ENCODE results near the gene SLC25A47.
"Not testable (repeated sequence)": the region's sequence is repeated elsewhere in the genome, so short reads cannot be mapped to it uniquely, and the experiment has no call there.

The SLC25A47 gene, protein sequence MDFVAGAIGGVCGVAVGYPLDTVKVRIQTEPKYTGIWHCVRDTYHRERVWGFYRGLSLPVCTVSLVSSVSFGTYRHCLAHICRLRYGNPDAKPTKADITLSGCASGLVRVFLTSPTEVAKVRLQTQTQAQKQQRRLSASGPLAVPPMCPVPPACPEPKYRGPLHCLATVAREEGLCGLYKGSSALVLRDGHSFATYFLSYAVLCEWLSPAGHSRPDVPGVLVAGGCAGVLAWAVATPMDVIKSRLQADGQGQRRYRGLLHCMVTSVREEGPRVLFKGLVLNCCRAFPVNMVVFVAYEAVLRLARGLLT
- total RNA-seq, result 0 reads per million in 3 experiments

GRCh38 chr14:100323121-100323941 lies at the start of gene SLC25A47:
Gene SLC25A47, plus strand, starts transcription at chr14:100323339. Its CDS starts 76 bp downstream, at chr14:100323415.
- DNase-seq, result no peak

GRCh38 chr14:100274250-100274649 lies 48.9 kb upstream of the SLC25A47 start:
- DNase-seq, result no peak

DNA sequence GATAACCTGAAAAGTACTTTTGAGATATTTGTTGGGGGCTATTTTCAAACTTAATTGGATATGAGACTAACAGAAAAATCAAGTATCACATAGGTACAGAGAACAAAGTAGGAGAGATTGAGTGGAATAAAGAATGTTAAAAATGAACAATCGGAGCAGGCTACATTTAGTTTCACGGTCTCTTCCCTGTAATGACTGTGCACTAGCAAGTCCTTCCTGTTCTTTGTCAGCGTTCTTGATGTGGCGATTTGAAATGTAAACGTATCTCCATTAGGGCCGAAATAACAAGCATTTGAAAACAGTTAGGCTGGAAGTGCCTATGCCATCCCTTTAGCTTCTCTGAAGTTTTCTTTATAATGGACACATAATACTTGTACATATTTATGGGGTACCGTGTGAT lies 47.9 kb upstream of the SLC25A47 start:
- DNase-seq, result no peak

GRCh38 chr14:100278702-100279101 lies 44.4 kb upstream of the SLC25A47 start:
- no peak for DNase-seq

GRCh38 chr14:100279133-100279532 lies 44.0 kb upstream of the SLC25A47 start:
- DNase-seq, result no peak

DNA sequence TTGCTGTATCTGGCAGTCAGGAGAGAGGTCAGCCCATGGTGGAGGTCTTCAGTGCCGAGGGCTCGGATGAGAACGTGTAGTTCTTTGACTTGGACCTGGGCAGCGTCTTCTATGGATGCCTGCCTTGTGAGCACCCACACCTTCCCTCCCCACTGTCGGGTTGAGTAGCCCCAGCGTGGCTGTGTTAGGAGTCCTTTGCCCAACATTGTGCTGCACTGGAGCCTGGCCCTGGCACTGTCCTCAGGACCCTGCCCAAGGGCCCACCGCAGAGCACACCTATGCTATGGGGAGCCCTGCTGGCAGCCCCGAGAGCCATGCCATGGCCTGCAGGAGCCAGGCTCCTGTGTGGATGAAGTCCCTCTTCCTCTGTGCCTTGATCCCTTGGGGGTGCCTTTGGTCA lies 43.6 kb upstream of the SLC25A47 start:
- DNase-seq, result no peak

DNA sequence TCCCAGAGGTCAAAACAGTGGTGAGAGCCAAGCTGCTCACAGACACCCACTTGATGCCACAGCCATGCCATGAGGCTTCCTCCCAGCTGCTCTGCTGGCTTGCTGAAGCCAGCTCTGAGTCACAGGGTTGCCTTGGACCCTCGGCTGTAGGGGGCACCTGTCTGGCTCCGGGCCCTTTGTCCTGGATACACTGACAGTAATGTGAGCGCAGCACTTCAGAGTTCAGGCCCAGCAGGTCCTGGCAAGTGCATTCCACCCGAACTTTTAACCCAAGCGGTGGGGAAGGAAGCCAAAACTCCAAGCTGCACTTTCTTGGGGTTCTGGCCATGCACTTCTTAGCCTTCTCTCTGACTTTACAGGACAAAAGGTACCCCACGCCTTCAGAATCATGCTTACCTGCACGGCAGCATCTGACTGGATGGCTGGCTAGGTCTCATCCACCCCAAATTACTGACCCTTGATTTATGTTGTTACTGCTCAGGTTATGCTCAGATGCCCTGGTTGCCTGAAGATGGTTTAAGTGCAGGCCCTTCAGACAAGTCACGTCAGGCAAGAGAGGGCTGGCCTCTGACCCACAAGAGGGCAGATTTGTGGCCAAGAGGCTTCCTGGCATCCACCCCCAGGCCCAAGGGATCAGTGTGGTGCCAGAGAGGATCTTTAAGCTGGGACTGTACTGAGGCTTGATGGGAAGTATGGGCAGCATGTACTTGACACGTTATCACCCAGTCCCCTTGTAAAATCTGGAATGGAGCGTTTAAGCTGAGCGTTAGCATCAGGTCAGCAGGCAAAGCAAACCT lies 41.7 kb upstream of the SLC25A47 start:
- DNase-seq, result no peak

GRCh38 chr14:100282083-100282350 lies 41.1 kb upstream of the SLC25A47 start:
- DNase-seq, result no peak

- no peak for DNase-seq
These were observed 40.2 kb upstream of the SLC25A47 start for GRCh38 chr14:100282766-100283419.

- DNase-seq, result not testable (repeated sequence)
These were observed 39.7 kb upstream of the SLC25A47 start for GRCh38 chr14:100283436-100283835.

GRCh38 chr14:100283984-100284881 lies 38.9 kb upstream of the SLC25A47 start:
- DNase-seq, result no peak

DNA sequence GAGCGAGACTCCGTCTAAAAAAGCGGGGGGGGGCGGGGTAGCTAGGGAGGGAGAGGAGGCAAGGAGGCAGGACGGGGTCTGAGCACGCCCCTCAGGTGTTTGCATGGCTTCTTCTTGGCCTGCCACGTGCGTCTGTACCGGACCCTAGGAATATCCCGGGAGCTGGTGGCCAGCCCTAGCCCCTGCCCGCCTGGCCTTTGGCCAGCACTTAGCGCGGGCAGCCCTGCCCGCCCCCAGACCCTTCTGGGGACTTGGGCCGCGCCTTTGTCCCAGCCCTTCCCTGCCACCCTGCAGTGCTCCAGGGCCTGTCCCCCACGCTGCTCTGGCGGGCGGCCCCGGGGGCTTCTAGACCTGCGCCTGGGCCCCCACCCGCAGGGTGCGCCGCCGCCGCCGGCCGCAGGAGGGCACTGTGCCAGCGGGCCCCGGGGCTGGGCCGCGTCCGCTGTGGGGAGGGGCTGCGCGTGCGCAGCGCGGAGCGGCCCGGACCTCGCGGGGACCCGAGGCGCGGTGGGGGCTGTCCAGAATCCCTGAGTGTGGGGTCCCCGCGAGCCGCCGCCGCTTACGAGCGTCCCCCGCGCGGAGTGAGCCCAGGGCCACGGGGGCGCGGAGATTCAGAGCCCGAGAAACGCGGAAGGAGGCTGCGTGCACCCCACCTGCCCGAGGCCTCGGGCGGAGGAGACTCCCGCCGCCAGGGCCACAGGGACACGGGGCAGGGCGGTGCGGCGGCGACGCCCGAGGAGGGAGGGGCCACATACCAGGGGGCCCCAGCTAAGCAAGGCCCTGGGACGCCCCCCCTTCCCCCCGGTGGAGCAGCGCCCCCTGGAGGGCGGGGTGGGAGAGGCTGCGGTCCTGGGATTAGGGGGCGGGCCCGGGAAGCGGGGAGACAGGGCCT lies 37.9 kb upstream of the SLC25A47 start:
- DNase-seq, result peak; percentile 73

DNA sequence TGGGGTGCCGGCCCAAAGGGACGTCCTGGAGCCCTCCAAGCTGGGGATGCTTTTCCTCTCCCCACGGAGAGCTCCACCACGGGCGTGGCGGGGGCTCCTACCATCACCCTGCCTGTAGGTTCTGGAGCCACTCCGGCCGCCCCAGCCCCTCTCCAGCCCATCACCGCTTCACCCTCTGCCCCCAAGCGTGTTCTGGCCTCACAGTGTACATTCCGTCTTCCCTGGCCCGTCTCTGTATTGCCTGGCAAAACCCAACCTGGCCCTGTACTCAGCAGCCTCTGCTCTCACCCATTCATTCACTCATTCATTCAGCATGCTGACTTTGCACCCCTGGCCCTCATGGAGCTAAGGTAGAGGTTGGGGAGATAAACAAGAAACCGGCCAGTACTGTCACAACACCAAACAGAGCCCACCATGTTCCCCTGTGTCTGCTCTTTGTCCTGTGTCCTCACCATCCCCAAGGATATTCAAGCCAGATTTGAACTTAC lies 37.2 kb upstream of the SLC25A47 start:
- no peak for DNase-seq

DNA sequence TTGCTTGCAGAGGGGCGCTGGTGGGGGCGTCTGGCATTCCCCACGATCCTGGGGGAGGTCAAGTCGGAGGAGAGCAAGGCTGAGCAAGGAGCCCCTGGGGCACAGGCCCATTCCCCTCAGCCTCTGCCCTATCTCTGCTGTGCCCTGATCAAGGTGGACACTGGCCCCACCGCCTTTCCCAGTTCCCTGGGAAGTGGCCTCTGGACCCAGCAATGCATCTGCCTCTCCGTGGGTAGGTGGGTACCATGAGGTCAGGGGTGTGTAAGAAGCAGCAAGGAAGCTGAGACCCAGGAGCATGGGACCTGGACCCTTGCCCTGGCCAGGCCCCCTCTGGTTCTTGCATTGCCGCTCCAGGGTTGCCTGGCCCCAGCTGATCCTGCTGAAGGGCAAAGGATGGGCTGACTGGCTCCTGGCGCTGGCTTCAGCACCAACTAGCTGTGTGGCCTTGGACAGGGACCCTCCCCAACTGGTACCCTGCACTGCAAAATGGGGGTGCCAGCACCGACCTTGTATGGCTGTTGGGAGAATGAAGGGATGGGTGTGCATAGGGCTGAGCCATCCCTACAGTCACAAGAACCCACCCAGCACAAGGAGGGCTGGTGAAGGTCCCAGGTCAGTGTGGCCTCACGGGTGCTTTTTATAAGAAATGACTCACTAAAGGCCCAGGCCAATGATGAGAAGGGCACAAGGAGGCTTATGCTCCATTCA lies 36.5 kb upstream of the SLC25A47 start:
- DNase-seq, result no peak

DNA sequence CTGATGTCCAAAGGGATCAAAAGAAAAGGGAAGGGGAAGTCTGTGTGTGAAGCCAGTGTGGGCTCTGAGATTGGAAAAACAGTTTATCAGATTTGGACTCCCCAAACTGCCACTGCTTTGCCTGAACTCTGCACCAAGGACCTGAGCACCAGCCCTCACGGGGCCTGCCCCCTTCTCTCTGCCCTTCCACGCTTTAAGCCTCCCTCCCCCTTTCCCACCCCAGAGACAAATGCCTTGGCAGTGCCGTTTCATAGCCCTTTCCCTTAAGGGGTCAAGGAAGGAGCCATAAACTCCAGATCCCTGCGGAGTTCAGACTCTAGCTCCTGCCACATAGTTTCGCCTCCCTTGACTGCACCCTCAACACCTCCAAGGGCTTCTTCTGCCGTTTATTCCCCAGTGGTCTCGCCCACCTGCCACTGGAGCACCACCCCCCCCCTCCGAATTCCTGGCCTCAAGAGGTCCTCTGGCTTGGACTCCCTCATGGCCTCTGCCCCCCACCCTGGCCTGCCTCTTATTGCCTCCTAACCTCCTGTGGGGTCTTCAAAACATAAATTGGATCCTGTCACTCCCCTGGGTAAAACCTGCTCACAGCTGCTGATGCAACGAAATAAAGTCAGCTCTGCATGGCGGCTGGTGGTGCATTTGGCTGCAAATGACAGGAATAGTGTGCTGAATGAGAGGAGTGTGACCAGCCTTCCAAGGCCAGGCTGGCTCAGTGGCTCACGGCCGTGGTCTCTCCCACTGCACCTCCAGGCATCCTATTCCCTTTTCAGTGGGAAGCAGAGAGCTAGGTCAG lies 35.7 kb upstream of the SLC25A47 start:
- DNase-seq, result no peak

- not testable (repeated sequence) for DNase-seq
These were observed 35.2 kb upstream of the SLC25A47 start for GRCh38 chr14:100287998-100288295.

GRCh38 chr14:100288382-100289185 lies 34.6 kb upstream of the SLC25A47 start:
- DNase-seq, result no peak

GRCh38 chr14:100289916-100290606 lies 33.1 kb upstream of the SLC25A47 start:
- no peak for DNase-seq
